Raji (cell line): ENCODE results near the gene ARID5B.

Source experiments
- POLR2A ChIP-seq: IDR thresholded peaks from 2 replicates; pipeline ENCODE4 v1.6.1; 2011; ENCODE audit warnings: low read depth, low read length, control low read depth; ENCODE audit not compliant: insufficient read depth

ARID5B gene

DNA sequence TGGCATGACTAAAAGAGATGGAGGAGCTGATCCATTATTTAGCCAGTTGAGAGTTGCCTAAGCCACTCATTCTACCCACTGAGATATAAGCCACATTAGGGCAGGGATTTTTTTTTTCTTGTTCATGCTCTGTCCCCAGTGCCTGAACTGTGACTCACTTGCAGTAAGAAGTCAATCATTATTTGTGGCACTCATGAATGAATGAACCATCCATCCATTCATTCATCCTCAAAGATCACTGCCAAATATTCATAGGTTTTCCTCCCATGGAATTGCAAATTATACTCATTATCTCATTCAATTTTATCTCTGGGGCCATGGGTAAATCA, 22.8 kb upstream of the ARID5B start:
- TF ChIP-seq POLR2A, result no peak

DNA sequence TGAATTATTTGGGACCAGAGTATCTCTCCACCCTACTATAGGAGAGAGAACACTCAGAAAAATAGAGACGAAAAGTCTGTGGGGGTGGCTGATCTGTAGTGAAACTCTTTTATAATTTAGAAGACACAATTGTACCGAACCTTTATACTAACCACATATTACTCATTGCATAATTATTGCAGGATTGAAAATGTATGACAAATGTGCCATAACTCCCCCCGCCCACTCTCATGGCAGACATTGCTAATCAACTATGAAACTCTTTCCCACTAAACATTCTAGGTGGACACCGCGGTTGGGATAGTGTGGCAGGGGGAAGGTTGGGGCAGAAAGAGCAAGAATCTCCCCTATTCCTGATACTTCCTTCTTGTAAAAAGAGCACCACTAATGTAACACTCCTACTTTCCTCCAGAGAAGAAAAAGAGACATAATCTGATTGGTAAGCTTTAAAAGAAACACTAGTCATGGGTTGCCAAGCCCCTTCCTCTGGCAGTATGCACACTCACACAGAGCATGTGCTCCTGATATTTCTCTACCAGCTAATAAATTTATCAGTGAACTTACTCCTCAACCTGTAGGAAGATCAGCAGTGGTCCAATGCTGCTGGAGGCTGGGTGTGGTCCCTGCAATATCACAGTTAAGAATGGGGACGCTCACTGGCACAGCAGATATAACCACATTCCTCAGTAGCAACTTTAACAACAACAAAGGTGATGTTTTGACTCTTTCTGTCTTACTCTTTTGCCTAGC, 18.7 kb upstream of the ARID5B start:
- no peak for TF ChIP-seq POLR2A

DNA sequence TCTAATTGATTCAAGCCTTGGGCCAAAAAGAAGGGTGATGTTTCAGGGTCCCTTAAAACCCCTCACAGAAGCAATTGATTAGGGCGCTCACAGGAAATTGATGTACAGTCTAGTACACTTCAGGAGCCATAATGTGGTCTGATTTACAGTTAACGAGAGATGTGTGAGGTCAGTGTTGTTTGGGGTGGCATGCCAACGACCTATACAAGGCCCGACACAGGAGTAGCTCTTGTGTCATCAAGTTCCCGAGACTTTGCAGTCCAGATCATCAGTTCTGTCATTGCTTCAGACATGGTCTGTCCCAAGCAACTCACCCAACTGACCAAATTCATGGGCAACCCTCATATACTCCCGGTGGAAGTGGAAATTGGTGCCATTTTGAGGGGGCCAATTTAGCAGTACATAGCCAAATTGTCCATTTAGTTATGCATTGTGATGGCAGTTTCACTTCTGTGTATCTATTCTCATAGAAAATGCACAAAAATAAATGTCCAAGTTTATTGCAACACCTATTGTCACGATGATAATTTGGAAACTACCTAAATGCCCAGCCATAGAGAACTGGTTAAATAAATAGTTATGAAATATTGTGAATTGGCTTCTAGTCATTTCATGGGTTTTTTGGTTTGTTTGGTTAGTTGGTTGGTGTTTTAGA, 18.0 kb upstream of the ARID5B start:
- TF ChIP-seq POLR2A, result no peak

DNA sequence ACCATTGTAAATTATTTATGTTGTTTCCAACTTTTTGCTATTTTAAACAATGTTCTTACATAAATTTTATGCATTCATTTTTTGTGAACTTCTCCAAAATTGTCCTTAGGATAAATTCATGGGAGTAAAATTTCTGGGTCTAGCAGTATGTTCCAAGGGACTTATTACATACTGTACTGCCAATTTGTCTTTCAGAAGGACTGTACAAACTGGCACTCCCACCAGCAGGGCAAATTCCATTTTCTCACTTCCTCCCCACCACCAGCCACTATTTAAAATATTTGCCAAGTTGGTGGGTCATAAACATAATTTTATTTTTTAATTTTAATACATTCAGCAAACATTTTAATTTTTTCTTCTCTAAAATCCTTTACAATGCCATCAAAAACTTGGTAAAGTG, 13.7 kb upstream of the ARID5B start:
- no peak for TF ChIP-seq POLR2A

DNA sequence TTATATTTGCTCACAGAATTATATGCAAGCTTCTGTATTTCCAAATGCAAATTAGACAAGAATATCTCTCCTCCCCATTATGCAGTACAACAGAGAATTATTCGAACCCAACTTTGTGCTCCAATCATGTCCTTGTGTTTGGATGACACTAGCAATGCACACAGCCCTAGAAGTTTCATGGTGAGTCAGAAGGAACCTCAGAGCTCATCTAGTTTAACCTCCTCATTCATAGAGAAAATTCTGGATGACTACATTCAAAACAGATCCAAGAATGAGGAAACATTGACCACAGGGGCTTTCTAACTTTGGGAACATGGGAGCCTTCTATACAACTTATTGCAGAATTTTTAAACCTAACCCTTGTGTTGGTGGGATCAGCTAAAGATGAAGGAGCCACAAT, 12.8 kb upstream of the ARID5B start:
- no peak for TF ChIP-seq POLR2A

DNA sequence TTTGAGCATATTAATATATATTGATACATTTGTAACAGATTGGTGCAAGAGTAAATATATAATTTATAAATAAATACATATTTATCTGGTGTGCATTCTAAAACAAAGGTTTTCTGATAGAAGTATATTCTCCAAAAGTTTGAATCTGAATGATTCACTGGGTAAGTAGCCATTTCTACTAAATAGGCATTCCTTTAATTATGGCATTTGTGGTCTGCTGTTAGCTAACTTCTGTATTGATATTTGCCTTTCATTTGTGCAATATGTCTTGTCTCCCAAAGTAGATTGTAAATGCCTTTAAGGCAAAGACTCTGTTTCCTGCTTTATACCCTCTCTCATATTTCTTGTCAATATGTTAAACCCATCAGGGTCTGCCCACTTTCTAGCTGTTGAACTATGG, 11.1 kb upstream of the ARID5B start:
- TF ChIP-seq POLR2A, result no peak

DNA sequence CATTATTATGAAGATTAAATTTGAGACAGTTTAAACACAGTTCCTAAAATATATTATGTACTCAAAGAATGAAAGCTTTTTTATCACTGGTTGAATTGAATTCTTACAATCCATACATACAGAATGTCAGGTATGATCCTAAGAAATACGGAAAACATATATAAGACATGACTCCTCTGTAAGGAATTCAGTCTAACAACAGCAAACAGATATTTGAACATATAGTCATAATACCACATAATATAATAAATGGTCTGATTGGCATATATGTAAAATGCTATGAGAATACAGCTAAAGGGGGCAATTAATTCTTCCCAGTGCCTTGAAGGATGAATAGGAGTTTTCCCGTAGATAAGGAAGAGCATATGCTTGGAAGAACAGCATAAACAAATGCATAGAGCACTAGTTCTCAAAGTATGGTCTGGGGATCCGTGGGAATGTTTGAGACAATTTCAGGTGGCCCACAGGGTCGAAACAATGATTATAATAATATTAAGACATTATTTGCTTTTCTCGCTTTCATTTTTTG, 10.6 kb upstream of the ARID5B start:
- TF ChIP-seq POLR2A, result no peak

DNA sequence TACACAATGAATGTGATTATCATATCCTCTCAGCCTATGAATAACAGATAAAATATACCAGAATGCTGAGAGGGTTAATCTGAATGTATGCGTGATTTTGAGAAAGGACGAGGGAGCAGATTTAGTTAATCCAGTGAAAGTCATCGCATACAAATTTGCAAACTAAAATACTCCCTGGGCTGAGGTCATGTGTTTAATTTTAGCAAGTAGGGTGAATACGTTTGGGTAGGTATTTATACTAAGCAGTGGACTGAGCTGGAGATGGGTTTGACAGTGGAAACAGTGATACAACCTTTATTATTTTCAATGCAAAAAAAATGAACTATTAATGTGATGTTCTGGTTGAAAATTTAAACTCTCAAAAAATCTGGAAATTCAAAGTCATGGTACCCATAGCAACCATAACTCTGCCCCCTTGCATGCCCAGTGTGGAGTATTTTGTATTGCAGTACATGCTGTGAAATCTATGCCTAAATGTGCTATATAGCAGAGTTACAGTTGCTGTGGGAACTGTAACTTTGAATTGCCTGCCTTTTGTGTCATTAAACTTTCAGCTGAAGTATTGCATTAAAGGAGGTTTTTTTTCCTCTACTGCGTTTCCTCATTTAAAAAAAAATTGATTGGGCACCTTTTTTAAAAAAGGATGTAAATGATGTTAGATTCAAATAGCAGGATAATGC, 9.5 kb upstream of the ARID5B start:
- TF ChIP-seq POLR2A, result no peak

DNA sequence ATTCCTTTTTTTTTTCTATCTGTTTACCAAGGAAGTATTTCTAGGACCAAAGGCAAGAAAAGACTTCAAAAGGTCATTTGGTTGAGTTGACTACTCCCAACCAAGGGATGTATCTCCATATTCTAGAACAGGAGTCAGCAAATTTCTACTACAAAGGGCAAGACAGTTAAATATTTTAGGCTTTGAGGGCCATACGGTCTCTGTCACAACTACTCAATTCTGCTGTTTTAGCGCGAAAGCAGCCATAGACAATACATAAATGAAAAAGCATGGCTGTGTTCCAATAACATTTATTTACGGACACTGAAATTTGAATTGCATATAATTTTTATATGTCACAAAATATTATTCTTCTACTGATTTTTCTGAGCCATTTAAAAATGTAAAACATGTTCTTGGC, 8.5 kb upstream of the ARID5B start:
- TF ChIP-seq POLR2A, result no peak

DNA sequence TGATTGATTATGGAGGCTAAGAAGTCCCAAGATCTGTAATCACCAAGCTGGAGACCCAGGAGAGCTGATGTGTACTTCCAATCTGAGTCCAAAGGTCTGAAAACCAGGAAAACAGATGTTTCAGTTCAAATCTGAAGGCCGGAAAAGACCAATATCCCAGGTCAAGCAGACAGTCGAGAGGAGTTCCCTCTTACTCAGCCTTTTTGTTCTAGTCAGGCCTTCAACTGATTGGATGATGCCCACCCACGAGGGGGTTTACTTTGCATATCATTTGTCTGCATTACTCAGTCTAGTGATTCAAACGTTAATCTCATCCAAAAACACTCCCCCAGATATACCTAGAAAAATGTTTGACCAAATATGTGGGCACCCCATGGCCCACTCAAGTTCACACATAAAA, 7.4 kb upstream of the ARID5B start:
- no peak for TF ChIP-seq POLR2A

DNA sequence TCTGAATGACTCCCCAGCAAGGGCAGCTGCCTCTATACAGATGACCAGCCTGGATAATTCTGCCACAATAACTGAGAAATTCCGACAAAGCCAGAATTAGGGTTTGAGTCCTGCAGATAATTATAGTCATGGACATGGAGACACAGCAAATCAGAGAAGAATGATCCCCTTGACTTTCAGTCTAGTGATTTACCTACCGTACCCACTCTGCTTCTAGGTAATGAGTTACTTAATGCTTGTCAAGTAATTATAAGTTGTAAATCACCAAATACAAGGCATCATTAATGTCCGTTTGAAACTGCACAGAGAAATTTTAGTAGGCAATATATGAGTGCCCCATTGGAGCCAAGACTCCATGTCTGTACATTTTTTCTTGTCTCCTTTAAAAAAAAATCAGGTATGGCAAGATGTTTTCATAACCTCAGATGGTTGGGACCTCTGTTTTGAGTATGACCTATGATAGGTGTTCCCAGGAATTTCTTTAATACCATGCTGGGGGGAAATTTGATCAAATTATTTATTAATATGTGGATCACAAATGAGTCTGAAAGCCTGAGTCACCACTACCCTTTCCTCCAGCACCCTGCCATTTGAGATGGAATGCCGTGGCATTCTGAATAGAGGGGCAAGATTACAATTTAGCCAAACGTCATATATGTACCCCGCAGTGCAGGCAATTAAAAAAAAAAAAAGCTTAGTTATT, 5.5 kb upstream of the ARID5B start:
- TF ChIP-seq POLR2A, result no peak

DNA sequence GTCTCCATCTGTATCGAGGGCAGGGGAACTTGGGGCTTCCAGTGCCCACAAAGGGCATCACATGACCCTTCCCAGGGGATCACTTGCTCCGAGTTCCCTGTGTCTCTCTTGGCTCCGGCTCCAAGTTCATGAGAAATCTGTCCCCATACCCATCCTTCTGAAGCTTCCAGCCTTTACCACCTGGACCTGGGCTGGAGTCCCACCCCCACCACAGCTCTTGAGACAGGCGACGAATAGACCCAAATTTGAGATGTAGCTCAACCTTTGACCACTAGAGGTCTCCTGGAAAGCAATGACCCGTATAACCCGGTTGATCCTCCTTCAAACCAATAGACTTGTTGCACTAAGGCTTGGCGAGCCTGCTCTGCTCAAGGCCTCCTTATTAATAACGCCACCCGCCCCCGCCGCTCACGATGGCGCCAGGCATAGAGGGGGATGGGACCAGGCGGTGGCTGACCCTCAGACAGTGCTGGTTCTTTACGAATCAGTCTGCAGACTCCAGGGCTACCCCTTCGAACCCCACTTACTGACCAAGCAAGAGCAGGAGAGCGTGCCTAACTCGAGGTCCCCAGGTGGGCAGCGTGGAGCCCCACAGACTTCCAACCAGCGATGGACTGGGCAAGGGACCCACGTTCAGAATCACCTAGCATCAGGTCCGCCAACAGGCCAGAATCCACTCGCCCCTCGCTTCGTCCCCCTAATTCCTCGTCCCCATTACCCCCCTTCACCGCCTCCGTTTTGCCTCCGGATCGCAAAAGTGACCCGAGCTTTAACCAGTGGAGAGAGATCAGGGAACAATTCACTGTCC, 4.4 kb upstream of the ARID5B start:
- no peak for TF ChIP-seq POLR2A

DNA sequence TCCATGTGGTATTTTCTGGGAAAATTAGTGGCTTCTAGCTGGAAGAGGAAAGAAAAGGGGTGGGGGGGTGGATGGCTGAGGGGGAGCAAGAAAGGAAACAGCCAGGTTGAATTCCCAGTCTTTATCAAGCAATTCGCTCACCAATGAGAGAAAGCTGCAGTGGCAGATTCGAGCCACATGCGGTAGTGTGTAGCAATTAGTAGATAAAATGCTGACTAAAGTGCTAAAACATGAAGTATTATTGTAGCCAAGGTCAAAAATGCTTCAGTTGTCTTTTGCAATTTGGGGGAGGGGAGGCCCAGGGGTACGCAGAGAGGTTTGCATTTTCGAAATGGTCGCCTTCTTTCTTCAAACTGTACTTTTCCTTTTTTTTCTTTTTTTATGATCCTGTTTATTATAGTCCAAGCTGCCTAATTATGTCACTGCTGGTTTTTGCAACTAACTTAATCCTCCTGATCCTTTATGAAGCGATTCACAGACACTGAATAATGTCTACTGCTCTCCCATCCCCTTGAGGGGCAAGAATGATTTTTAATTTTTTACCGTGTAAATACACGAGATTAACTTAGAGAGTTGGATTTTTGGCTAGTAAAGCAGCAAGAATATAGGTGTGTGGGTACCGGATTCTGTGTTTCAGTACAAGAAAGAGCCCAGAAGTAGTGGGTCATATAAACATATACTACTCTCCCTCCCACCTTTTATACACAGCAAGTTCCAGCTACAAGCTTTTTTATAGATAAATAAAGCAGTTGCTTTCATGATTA, 3.6 kb upstream of the ARID5B start:
- no peak for TF ChIP-seq POLR2A

DNA sequence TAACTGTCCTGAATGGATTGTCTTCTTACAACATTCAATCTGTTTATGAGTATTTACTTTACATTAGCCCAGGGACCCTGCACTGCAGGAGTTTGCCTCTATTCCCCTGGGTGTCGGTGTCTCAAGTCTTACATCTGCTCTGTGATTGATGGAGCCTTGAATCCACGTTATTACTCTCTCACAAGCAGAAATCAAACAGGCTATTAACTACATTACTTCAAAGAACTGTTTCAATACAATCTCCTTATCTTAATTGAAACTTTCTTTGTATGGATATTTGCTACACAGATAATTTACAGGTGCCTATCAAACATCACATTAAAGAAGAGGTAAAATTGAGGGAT, 3.1 kb upstream of the ARID5B start:
- no peak for TF ChIP-seq POLR2A
